Stimulated activated CD8-positive, alpha-beta memory T cell treated with anti-CD3 and anti-CD28 coated beads, Interleukin-15, amount 100 ng/mL, for 4 hours (primary cell): Measurements from ENCODE around the gene POU2F1.
A peak's percentile ranks its signal among the peaks of the same experiment; 100 is the strongest.

Experiments
- DNase-seq, 2 donors: peaks; one replicate each; pipeline ENCODE4 v3.0.0-alpha.2; 2020; ENCODE audit warnings: low read depth in 2 of 2

POU2F1 gene

GRCh38 chr1:167442142-167442848 lies 221.6 kb downstream of the POU2F1 start:
- peak; percentile 62 to 73 for DNase-seq

GRCh38 chr1:167442854-167443565 lies 222.3 kb downstream of the POU2F1 start:
- DNase-seq: no peak

- no peak for DNase-seq
These were observed 223.1 kb downstream of the POU2F1 start for GRCh38 chr1:167443757-167444156.

DNA sequence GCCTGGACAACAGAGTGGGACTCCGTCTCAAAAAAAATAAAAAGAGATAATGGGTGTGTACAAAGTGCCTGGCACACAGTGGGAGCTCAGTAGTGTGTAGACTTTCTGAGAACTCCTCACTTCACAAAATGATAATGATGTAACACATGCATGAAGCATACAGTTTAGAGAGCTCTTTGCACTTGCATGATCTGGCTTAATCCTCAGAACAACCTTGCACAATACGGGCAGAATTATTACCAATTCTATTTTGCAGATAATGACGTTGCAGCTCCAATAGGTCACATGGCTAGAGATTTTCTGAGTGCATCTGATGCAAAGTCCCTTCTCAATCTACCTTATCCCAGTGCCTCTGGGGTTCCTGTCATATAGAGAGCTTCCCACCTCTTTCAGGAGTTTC lies 226.3 kb downstream of the POU2F1 start:
- DNase-seq: no peak

- DNase-seq: peak; percentile 48 to 58
These were observed 226.9 kb downstream of the POU2F1 start for GRCh38 chr1:167447521-167448136.

GRCh38 chr1:167450843-167451242 lies 230.2 kb downstream of the POU2F1 start:
- no peak for DNase-seq

DNA sequence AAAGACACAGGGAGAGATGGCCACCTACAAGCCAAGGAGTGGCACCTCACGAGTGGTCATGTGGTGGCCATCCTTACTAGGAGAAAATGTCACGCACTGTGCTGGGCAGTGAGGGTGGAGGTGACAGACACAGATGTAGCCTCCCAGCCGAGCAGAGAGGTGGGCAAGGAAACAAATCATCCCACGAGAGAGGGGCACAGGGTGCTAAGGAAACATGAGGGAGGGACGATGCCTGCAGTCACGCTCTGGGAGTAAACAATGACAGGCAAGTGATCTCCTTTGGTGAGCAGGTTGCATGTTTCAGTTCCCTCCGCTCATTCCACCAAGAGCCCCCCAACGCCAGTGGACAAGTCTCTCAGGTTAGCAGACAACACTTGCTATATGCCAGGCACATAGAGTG lies 231.8 kb downstream of the POU2F1 start:
- no peak for DNase-seq

- no peak for DNase-seq
These were observed 232.4 kb downstream of the POU2F1 start for GRCh38 chr1:167453123-167453522.

- no peak for DNase-seq
These were observed 233.7 kb downstream of the POU2F1 start for GRCh38 chr1:167454304-167454893.

DNA sequence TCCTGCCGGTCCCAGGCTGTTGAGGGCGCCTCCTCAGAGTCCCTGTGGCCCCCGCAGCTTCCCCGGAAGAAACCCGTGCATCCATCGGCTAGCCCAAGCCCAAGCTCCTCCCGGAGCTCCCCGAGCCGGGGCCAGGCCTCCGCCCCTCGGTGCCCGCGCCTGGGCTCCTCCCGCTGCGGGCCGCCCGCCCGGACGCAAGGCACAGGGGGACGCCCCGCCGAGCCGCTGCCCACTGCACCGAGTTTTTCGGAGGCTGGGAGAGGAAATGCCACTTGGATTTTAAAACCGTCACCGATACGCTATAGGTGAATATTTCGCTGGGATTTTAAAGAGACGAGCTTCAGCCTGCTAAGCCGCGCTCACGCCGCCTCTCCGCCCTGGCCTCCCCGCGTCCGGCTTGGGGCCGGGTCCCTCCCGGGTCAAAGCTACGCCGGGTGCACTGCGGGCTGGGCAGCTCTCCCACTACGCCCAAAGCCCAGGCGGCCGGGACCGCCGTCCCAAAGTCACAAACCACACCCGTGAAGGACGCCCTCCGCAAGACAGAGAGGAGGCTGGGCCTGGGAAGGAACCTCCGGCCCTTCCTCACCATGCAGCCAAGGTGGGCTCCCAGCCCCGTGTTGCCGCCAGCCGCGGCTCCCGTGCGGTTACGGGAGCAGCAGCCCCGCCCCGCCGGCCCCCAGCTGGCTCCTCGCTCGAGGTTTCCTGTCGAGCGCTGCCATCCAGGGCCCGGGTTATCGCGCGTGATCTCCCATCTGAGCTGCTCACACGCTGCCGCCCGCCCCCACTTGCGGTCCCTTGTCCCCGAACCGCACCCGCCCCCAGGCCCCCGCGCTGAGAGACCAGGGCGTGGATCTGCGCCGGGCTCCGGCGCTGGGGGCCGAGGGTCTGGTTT lies 234.5 kb downstream of the POU2F1 start:
- DNase-seq: peak; percentile 62

DNA sequence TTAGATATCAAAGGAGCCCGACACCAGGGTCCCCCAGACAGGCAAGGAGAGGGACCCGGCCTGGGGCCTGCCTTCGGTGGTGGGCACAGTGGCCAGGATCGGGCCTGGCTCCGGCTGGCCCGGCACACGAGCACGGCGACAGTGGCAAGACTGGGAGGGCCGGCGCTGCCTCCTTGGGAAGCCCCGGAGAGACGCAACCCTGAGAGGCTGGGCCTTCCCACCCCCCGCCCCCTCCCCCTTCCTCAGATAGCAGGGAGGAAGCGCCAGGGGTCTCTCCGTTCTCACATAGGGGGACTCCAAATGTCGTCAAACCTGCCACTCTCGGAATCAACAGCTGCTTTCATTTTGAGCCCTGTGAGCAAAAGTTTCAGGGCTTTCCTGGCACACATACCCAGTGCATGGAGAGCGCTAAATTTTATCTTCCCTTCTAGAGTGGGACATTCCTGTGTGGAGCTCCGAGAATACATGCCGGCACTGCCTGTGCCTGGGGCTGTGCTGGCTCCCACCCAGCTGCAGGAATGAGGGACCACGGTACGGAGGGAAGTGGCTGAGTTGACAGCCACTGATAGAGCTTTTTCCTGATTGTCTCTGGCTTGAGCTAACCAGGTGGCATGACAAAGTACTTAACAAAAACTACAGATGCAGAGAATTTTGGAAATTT lies 235.2 kb downstream of the POU2F1 start:
- DNase-seq: no peak

GRCh38 chr1:167456524-167456923 lies 235.8 kb downstream of the POU2F1 start:
- DNase-seq: no peak

DNA sequence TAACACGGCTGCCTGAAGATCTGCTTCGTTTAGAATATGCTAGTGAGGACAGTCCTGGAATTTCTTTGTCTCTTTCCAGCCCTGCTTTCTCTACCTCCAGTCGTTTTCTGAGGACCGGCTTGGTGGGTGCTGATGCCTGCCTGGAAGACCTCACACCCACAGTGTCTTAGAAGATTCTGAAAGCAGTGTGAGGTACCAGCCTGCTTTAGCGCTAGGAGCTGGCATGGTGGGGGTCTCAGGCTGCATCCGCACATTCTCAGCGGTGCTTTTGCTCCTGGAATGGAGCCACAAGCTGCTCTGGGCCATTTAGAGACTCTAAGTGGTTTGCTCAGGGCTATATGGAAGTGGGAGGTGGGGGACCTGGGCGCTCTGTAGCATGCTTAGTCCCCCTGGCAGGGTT lies 236.2 kb downstream of the POU2F1 start:
- no peak for DNase-seq

DNA sequence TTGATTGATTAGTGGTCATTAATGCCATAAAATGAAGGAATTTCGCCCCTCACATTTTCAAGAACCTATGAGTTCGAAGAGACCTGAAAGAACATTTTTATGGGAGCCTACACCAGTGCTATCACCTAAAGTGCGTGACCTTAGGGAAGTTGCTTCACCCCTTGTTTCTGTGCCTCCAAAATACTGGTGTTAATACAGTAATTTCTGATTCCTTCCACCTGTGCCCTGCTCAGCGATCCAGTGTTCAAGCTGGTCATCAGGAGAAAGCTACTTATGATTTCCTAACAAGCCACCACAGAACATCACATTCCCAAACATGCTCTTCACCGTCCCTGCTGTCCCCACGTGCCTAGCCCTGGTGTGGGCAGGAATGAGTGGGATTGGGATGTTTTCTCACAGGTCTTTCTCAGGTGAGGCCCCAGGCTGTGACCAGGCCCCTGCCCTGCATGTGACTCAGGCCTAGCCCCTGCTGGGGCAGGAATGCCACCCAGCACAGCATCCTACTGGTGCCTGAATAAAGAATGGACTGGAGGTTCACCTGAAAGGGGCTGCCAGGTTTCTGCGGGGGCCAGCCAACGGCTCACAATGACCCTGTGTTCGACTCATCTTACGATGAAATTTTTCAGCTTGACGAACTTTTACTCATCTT lies 237.4 kb downstream of the POU2F1 start:
- DNase-seq: no peak

GRCh38 chr1:167460836-167461235 lies 240.2 kb downstream of the POU2F1 start:
- DNase-seq: no peak

GRCh38 chr1:167462341-167462740 lies 241.7 kb downstream of the POU2F1 start:
- no peak for DNase-seq

DNA sequence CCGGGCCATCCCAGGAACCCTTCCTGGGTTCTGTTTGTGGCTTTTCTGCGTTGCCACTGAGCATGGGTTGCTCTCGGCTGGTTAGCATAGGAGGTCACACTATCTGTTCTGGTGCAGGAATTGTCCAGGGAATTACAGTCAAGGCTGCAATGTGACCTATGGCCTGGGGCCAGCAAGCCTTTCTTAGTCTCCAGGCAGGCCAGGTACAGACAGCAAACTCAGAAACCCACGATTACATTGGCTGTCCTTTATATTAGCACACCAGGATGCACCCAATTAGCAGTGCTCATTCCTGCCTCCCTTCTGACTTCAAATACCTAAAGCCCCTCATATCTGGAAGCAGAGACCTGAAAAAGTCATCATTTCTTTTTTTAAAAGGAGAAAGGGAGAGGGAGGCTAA lies 242.4 kb downstream of the POU2F1 start:
- DNase-seq: no peak

- no peak for DNase-seq
These were observed 243.3 kb downstream of the POU2F1 start for GRCh38 chr1:167463875-167464575.

GRCh38 chr1:167465018-167465417 lies 244.3 kb downstream of the POU2F1 start:
- DNase-seq: no peak

DNA sequence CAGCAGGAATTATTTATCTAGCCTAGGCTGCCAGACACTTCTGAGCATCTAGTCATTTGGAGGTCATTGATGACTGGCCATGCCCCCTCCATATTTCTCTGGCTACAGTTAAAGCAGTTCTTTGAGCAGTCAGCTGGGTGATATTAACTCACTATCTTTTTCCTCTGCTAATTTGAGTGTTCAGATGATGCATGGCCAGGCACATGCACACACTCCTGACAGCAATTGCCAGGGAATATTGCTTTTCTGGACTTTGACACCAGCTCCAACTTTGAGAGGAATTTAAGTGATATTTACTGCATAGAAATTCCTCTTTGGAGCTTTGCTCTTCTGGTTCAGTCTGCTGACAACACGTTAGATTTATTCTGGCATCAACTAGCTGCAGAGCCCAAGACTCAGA lies 245.1 kb downstream of the POU2F1 start:
- DNase-seq: no peak
